ENCODE measurements around the gene KCNJ8. TPM values are rescaled to one million over a fixed set of nuclear protein-coding genes. Genes with fewer than 3 reads are reported as not detected.
A peak's percentile ranks its signal among the peaks of the same experiment; 100 is the strongest.

Gene KCNJ8
- total RNA-seq, 1 experiment from 2014 or later: 0.22 TPM

DNA sequence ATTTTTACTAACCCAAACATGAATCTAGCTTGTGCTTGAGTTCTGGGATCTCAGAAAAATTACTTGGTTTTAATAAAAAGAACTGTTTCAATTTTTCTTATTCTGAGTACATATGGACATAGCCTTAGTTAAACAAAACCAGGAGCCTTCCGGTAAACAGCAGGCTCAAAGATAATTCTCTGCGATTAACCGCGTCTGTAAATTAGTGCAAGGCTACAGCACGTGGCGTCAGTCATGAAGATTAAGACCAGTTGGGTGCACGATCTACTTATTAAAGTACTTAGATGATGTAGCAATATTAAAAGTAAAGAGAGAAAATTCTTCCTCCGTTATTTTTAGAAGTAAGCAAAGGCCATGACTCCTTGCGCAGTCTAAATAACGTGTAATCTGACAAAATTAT is 700 bp downstream of the KCNJ8 start:
- no peak overlapping the region for H2BK20ac ChIP-seq (ENCODE audit: low read depth, low read length, poor library complexity, severe bottlenecking)
- Mint-ChIP-seq H3K4me3 (peak overlapping the region; percentile 7 to 54; a peak in 4 of 5 replicates), H3K9me3 (no peaks in the 10 kb centered on the region), H3K36me3 (ENCODE audit: insufficient read depth in 1 of 3, low read depth in 3 of 3) (no peaks in the 10 kb centered on the region), H3K27ac (no peak overlapping the region), H3K4me1 (peaks cover 13 to 16% of the 10 kb centered on the region in 2 experiments), H3K27me3 (ENCODE audit: low read depth) (peaks cover 72% of the 10 kb centered on the region)
- no peak overlapping the region for H2AK5ac ChIP-seq (ENCODE audit: insufficient read length, low read length)
- H4K8ac ChIP-seq (replicated peaks; ENCODE audit: insufficient read length, low read depth, low read length): no peak overlapping the region
- H3K27ac ChIP-seq (ENCODE audit: insufficient read length, low read depth, low read length): no peak overlapping the region
- WGBS (ENCODE audit: extremely low coverage, insufficient read length, low lambda C conversion rate): no CpG with 5 or more reads among the region's 10 CpGs
- no peaks in the 10 kb centered on the region for H3K9me3 ChIP-seq (ENCODE audit: control insufficient read depth, low read depth, low read length)
- no peaks in the 10 kb centered on the region for H3K79me1 ChIP-seq (ENCODE audit: insufficient read depth, low read depth, low read length, poor library complexity, severe bottlenecking)
- no peak overlapping the region for H2BK120ac ChIP-seq (ENCODE audit: low read depth, low read length, poor library complexity, severe bottlenecking)
- no peak overlapping the region for H2BK15ac ChIP-seq (ENCODE audit: low read depth, low read length)
- H3K4me1 ChIP-seq (ENCODE audit: insufficient read depth, low read length): no peaks in the 10 kb centered on the region
- no peak overlapping the region for H3K4ac ChIP-seq (ENCODE audit: low read depth, low read length)
- no peak overlapping the region for H3K14ac ChIP-seq (ENCODE audit: insufficient read depth, low read length)
- no peak overlapping the region for H3K56ac ChIP-seq (ENCODE audit: insufficient read length, low read depth, low read length)
- H3T11ph ChIP-seq (ENCODE audit: low read length): no peak overlapping the region
- H3K18ac ChIP-seq (ENCODE audit: insufficient read length, low read depth, low read length): no peak overlapping the region
- DNase-seq: no peak
- no peaks in the 10 kb centered on the region for H4K20me1 ChIP-seq (ENCODE audit: control insufficient read depth, insufficient read depth, insufficient read length)
- H3K27me3 ChIP-seq (ENCODE audit: insufficient read depth, low read length): peaks cover 5% of the 10 kb centered on the region; the same call in 1 of the 2 replicates
- H2BK5ac ChIP-seq (ENCODE audit: insufficient read length, low read length): no peak overlapping the region
- no peak overlapping the region for H4K91ac ChIP-seq (ENCODE audit: insufficient read length, low read depth, low read length)
- no peak overlapping the region for H2BK12ac ChIP-seq (ENCODE audit: insufficient read length, low read depth, low read length)
- peaks cover 6% of the 10 kb centered on the region for H3K23me2 ChIP-seq (ENCODE audit: insufficient read length, low read depth, low read length, poor library complexity, severe bottlenecking)
- H4K5ac ChIP-seq (ENCODE audit: insufficient read length, low read depth, low read length): no peak overlapping the region
- no peak overlapping the region for H3K23ac ChIP-seq (ENCODE audit: insufficient read length, low read depth, low read length)
- H3K79me2 ChIP-seq (ENCODE audit: insufficient read depth, low read length): no peaks in the 10 kb centered on the region
- H2AFZ ChIP-seq (ENCODE audit: low read length): no peak overlapping the region
- TF ChIP-seq, protein P1, sequence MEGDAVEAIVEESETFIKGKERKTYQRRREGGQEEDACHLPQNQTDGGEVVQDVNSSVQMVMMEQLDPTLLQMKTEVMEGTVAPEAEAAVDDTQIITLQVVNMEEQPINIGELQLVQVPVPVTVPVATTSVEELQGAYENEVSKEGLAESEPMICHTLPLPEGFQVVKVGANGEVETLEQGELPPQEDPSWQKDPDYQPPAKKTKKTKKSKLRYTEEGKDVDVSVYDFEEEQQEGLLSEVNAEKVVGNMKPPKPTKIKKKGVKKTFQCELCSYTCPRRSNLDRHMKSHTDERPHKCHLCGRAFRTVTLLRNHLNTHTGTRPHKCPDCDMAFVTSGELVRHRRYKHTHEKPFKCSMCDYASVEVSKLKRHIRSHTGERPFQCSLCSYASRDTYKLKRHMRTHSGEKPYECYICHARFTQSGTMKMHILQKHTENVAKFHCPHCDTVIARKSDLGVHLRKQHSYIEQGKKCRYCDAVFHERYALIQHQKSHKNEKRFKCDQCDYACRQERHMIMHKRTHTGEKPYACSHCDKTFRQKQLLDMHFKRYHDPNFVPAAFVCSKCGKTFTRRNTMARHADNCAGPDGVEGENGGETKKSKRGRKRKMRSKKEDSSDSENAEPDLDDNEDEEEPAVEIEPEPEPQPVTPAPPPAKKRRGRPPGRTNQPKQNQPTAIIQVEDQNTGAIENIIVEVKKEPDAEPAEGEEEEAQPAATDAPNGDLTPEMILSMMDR (conservative IDR thresholded peaks at IDR 0.05): no peak
- H3K4me2 ChIP-seq (ENCODE audit: insufficient read depth, insufficient read length, low read length): peak overlapping the region; percentile 25
- H3K9ac ChIP-seq (ENCODE audit: extremely low read depth, insufficient read length, low read length): no peak overlapping the region
